ENCODE data around the gene ASPG.

Gene ASPG

GRCh38 chr14:104136472-104137296 is 51.2 kb downstream of the ASPG start:
- no peak for DNase-seq (ENCODE audit: low read depth)

- DNase-seq (ENCODE audit: low read depth) = no peak
Observed at GRCh38 chr14:104137297-104138097, 52.0 kb downstream of the ASPG start.

- DNase-seq (ENCODE audit: low read depth) = no peak
Observed at GRCh38 chr14:104138098-104138717, 52.7 kb downstream of the ASPG start, which contains the start of gene KIF26A. TSS of gene KIF26A (plus strand) at chr14:104138587. CDS start at chr14:104138723, 136 bp downstream.

GRCh38 chr14:104138718-104139459 is 53.4 kb downstream of the ASPG start:
- no peak for DNase-seq (ENCODE audit: low read depth)

GRCh38 chr14:104139460-104140212 is 54.1 kb downstream of the ASPG start:
- DNase-seq (ENCODE audit: low read depth) = no peak

GRCh38 chr14:104140213-104140462 is 54.6 kb downstream of the ASPG start:
- no peak for DNase-seq (ENCODE audit: low read depth)

GRCh38 chr14:104140463-104141331 is 55.2 kb downstream of the ASPG start:
- DNase-seq (ENCODE audit: low read depth) = no peak

GRCh38 chr14:104141621-104142091 is 56.2 kb downstream of the ASPG start:
- DNase-seq (ENCODE audit: low read depth) = no peak

- no peak for DNase-seq (ENCODE audit: low read depth)
Observed at GRCh38 chr14:104142136-104142945, 56.8 kb downstream of the ASPG start.

- no peak for DNase-seq (ENCODE audit: low read depth)
Observed at GRCh38 chr14:104142946-104143470, 57.5 kb downstream of the ASPG start.

GRCh38 chr14:104143521-104144452 is 58.3 kb downstream of the ASPG start:
- no peak for DNase-seq (ENCODE audit: low read depth)

GRCh38 chr14:104144453-104144790 is 58.9 kb downstream of the ASPG start:
- no peak for DNase-seq (ENCODE audit: low read depth)

GRCh38 chr14:104144911-104145825 is 59.7 kb downstream of the ASPG start:
- no peak for DNase-seq (ENCODE audit: low read depth)

GRCh38 chr14:104145826-104146601 is 60.5 kb downstream of the ASPG start:
- DNase-seq (ENCODE audit: low read depth) = no peak

- DNase-seq (ENCODE audit: low read depth) = no peak
Observed at GRCh38 chr14:104146651-104147345, 61.3 kb downstream of the ASPG start.
